ENCODE results near the gene NFKB1. TPM values are rescaled to one million over a fixed set of nuclear protein-coding genes. Genes with fewer than 3 reads are reported as not detected.

Gene NFKB1
- polyA plus RNA-seq, 12 donors: 16.6 to 26.2 (median 20.1) TPM; not detected in 1

DNA sequence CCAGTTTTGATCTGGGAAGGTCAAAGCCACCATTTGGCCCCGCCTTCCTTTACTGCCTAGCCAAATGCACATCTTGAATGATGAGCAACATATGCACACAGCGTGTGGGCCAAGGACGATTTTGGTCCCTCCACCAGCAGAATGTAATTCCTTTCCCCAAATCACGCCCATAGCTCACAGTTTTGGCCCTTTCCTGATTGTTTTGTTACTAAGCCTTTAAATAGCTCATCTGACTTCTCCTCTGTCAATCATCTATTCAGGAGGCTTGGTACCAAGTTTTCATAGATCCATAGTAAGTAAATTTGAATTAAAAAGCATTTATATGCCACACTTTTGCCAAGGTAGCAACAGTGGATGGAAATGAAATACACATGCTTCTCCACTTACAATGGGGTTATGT, 123.3 kb downstream of the NFKB1 start:
- no peak for DNase-seq

DNA sequence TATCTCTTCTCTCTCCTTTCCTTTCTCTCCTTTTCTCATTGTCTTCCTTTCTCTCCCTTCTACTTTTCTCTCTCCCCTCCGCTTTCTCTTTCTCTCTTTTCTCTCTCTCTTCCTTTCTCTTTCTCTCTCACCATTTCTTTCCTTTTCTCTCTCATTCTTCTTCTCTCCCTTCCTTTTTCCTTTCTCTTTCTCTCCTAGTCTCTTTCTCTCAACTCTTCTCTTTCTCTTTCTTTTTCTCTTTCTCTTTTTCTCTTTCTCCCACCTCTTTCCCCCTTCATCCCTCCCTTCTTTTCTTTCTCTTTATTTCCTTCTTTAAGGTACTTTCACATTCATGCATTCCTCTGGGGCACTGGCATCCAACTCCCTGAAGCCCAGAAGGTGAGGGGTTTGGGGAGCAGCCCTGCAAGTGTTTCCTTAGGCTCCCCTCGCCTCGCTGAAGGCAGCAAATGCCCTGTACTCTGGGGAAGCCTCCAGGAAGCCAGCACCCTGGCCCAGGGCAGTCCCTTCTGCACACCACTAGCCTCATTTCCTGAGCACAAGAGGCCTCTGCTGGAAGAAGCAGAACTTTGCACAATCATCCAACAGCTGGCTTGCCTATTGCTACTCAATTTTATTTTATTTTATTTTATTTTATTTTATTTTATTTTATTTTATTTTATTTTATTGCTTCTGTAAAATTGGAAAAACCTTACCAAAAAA, 124.2 kb downstream of the NFKB1 start:
- DNase-seq: no peak

DNA sequence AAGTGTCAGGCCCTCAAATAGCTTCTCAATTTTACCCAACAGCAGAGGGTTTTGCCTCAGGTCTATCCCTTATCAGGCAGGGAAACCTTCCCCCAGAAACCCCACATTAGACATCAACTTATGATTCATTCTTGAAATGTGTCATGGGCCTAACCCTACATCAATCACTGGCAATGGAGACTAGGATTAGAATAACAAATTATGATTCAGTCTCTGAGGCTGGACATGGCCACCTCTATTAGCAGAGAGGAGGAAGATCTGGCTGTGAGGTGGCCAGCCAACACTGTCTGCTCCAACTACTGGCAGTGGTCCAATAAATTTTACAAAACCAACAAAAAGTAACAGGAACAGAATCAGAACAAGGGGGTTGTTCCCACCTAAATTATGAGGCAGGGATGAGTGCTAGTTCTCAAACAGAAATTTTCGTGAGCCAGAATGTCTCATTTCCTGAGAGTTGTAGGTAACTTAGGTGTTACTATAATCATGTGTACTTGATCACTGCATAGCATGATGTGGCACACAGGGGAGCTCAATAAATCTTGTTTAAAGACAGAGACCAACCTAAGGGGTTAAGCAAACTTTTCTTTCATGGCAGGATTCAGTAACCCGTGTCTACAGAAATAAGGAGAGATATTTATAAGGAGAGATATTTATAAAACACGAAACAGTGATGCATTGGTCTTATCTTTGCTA, 126.8 kb downstream of the NFKB1 start:
- DNase-seq: no peak

DNA sequence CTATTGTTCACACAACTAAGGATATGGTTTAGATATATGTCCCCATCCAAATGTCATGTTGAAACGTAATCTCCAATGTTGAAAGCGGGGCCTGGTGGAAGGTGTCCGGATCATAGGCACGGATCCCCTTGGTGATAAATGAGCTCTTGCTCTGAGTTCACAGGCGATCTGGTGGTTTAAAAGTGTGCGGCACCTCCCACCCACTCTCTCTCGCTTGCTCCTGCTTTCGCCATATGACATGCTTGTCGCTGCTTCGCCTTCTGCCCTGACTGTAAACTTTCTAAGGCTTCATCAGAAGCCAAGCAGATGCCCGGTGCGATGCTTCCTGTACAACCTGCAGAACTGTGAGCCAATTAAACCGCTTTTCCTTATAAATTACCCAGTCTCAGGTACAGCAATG, 128.5 kb downstream of the NFKB1 start:
- DNase-seq: no peak

DNA sequence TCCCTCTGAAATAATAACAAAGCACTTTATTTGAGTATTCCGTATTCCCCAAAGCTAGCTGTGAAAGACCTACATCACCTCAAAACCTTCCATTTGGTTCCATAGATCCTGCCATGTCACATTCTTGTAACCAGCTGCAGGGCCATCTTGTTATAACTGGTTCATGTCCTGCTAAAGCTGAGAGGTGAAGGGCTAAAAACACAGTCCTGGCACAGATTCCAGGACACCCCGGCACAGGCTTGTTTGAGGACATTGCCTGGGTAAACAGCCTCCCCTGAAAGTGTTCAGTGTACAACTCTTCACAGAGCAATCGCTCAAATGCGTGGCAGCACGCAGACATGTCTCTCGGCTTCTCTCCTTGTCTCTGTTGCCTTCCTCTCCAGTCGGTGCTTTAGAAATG, 130.5 kb downstream of the NFKB1 start:
- no peak for DNase-seq

DNA sequence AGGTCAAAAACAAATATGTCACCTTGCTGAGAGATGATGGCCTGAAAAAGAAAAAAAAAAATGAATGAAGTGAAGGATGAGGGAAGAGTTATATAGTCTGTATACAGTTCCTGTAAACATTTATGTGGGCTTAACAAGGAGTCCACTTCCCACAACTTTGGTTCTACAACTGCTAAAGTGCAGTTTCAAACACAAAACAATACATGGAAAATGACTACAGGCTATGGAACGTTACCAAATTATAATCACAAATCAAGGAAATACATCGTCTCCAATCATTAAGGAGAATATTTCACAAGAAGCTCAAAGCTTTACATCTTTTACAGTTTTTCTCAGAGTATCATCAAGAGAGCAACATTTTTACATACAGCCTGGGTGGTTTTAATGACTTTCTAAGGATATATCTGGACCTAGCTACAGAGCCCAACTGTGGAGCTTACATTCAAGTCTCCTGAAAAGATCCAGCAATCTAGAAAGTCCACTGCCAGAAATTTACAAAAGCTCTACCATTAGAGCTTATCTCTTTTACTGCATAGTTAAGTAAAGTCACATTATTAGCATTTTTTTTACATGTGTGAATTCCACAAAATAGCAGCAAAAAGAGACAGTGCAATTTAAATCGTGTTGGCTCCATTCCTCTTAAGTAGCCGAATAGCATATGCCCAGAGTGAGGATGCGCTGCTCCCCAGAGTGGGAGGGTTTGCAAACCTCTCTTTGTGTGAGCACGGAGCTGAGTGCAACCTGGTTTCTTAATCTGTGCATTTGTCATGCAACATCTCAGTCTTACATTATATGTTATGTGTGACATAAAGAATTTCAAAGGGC, 131.3 kb downstream of the NFKB1 start:
- DNase-seq: no peak

DNA sequence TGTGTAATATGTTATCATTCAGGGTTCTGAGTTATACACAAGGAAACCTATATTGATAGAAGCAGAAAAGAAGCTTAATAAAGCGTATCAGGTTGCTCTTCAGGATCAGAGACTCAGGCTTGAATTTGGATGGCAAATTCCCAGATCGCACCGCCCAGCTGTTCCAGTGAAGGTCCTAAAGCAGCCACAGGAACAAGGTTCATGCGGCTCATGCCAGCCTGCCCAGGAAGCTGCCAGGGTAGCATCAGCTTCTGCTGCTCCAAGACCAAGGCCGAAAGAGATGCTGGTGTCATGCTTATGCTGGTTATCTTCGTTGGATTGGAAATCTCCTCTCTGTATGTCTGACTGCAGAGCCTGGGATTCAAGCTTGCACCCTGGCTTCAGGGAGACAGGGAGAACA, 131.9 kb downstream of the NFKB1 start:
- no peak for DNase-seq

DNA sequence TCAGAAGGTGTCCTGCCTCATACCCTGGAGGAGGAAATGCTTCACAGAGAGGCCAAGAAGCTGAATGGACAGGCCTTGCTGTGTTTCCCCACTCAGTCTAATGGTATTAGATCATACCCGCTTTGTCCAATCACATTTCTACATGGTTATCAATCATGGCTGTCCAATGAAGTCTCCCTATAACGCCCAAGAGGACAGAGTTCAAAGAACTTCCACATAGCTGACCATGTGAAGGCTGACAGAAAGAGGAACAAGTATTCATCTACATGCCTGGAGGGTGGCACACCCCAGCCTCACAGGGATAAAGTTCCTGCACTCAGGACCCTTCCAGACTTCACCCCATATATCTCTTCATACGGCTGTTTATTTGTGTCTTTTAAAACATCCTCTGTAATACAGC, 136.2 kb downstream of the NFKB1 start:
- DNase-seq: no peak

DNA sequence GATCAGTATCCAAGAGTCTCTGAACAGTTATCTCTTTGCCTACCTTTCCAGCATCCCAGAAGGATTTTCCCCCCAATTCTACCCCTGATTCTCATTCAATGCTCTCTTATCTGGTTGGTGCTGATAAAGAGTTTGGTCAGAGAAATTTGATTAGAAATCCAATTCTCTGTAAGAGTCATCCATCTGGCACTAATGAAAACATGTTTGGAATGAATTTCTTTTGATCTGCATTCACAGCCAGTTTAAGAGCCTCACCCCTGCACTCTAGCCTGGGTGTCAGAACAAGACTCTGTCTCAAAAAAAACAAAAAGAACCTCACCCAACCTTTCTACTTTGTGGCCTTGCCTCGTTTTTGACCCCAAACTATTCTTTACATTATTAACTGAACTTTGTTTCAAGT, 137.5 kb downstream of the NFKB1 start:
- DNase-seq: no peak

DNA sequence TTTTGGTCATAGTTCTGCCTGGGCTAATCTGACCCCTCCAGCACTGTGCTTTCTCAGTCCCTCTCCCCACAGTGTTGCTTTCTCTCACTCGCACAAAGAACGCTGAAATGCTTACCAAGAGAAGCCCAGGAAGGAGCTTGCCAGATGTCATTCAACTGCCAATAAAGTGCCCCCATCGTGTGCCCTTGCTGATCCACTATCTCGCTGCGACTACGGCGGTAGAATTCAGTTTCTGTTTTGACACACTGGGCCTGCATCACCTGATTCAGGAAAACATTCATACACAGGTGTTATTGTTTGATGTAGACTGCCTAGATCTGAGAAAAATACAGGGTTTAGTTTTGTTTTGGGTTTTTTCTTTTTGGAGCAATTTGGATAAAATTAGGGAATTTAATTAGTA, 138.4 kb downstream of the NFKB1 start:
- DNase-seq: no peak

DNA sequence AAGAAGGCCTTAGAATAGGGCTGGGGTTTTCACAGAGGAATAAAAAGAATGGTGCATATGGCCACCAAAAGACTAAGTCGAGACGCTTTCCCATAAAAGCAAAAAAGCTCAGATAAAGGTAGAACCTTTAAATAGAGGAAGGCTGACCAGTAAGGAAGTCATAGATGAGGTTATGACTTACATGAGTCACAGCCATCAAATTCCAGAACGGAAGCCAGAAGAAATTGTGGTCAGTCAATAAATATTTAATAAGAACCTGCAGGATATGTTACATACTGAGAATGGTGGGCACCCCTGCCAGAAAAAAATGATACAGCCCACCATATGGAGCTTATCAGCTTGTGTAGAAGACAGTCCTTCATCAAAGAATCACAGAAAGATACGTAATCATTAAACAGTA, 139.5 kb downstream of the NFKB1 start:
- no peak for DNase-seq

DNA sequence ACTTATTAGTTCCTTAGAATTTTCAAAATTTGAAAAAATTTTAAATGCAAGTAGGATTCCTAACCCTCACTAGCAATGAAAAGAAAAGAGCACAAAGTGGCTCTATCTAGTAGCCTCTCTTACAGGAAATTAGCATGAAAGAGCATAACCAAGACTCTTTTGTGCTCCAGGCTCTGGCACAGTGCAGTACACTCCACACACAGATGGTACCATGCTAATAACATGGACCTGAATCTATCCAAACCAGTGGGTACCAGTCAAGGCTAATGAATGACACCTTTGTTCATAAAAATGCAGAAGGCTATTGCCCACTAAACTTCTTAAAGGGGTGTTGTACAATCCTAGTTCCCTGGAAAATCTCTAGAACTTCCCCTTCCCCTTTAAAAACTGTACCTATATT, 140.6 kb downstream of the NFKB1 start:
- no peak for DNase-seq

DNA sequence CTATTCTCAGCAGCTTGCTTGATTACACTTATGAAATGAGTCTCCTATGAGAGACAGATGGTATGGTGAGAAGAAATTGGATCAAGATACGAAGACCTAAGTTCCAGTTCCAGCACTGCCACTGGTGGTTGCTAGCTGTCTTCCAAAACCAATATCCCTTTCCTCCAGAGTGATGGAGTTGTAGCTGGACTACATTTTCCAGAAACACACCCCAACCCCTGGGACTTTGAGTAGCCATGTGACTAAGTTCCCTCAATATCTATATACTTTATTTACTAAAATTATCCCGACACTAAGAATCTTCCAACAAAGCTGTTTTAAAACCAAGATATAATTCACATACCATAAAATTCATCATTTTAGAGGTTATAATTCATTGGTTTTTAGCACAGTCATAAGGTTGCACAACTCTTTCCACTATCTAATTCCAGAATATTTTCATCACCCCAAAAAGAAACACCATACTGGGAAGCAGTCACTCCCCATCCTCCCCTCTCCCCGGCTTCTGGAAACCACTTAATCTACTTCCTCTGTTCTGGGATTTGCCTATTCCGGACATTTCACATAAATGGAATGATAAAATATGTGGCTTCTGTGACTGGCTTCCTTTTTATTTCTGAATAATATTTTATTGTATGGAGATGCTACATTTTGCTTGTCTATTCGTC, 141.6 kb downstream of the NFKB1 start:
- DNase-seq: peak; percentile 37

DNA sequence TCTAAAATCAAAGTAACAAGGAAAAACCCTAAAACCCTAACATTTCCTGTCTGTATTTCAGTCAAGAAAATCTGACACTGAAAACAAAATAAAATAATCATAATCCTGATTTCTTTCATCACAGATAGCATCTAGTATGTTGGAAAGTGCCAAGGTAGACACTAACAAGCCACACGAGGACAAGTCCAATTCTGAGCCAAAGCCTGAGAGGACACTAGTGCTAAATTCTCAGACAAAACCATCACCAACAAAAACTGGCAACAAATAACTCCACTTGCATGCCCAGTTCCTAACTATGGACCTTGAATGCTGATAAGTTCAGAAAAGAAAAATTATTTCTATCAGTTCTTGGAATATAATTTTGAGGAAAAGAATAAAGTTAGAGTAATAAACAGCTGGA, 146.0 kb downstream of the NFKB1 start:
- no peak for DNase-seq

DNA sequence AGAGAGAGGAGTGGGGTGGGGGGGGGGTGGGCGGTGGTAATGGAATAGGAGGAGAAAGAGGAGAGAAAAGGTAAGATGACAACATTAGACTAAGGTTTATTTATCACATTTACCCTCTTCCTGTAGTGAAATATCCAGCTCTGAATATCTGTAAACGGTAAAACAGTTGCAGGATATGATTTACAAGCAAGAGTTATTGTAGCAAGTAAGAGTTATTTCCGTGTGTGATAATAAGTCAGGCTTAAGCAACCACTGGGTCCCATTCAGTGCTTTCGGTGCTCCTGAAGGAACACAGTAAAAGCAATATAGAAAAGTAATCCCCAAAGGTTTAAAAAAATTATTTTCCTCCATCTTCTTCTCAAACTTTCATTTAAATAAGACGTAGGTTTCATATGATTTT, 156.0 kb downstream of the NFKB1 start:
- no peak for DNase-seq

DNA sequence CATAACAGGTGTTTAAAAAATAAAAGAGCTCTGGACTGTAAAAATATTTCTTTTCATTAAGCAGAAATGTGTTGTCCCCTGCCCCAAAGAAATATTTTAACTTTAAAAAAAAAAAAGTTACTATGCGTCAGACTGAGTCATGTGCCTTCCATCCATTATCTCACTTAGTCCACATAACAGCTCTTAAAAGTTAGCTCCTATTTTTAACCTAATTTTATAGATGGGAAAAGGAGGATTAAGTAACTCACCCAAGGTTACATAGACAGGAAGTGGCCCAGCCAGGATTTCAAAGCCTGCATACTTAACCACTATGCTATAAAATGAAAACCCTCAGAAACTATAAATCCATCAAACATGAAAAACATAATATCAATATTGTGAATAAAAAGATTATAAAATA, 161.9 kb downstream of the NFKB1 start:
- DNase-seq: no peak

DNA sequence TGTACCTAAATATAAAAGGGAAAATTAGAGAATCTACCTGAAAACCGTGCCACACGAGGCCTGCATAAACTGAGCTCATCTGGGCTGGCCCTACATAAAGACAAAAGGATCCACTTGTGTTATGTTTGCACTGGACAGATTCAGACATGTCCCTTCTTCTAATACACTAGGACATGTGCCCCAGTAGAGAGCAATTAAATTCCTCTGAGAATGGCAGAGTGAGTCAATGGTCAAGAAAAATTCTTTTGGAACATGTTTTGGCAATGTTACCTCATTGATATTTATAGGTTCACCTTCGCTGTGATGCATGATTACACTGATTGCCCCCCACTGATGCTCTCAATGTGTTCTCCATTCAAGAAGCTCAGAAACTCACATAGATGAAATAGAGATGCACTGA, 164.4 kb downstream of the NFKB1 start:
- no peak for DNase-seq

Other genes starting within 250 kb of the NFKB1 start
- 10 to 100 TPM in 1 of 12 donors, 1 to 10 TPM in 10, not detected in 1; 2.7 to 11.8 (median 3.2) TPM for gene SLC39A8, start 155.9 kb upstream of the NFKB1 start, polyA plus RNA-seq (ENCODE audit: insufficient read length in 12 of 12)

Measured in muscle of arm (tissue), 12 donors.